Measurements from ENCODE around the gene EPHB3.

GRCh38 chr3:184591789-184592188 is 30.2 kb downstream of the EPHB3 start:
- TF ChIP-seq POLR2AphosphoS5 (IDR thresholded peaks at IDR 0.05) (no peak), CTCF (IDR thresholded peaks at IDR 0.05) (no peak)
